ENCODE data around the gene IL12RB1. TPM values are rescaled to one million over a fixed set of nuclear protein-coding genes. Genes with fewer than 3 reads are reported as not detected.
A peak's percentile ranks its signal among the peaks of the same experiment; 100 is the strongest.

The IL12RB1 gene
- total and polyA plus RNA-seq, 4 donors: 1.3 to 7.8 (median 4.8) TPM

DNA sequence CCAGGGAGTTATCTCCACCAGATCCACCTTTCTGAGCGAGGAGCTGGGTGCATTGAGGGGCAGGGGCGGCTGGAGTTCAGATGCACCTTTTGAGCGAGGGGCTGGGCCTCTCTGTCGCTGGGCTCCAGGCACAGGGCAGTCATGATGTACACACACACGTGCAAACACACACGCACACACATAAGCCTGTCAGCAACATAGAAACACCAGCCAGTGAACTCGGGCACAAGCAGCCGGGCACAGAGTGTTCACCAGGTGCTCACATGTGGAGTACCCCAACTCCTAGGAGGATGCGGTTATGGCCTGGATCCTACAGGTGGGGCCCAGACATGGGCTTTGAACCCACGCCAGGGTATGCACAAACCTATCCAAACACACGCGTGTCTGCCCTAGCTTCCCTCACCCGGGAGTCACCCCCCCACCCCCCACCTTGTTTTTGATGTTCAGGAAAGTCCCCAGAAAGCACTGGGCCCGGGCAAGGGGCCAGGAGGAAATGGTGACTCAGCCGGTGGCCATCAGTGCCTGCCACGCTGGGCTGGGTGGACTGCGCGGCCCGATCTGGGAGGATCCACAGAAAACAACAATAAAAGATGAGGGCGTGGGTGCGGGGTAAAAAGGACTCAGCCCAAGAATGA is 65.5 kb downstream of the IL12RB1 start:
- peak; percentile 37 to 72 (median 45) for DNase-seq
- Histone ChIP-seq H3K36me3 (ENCODE audit: control insufficient read depth in 4 of 4, insufficient read depth in 4 of 4, low read length in 4 of 4) (no peaks in the 10 kb centered on the region), H3K9ac (ENCODE audit: insufficient read depth in 1 of 2, low read length in 2 of 2) (no peak overlapping the region), H3K4me1 (ENCODE audit: control insufficient read depth in 5 of 5, insufficient read depth in 5 of 5, low read length in 5 of 5) (peaks cover 0 to 33% (median 10%) of the 10 kb centered on the region in 5 donors), H3K4me3 (no peak overlapping the region), H3K27me3 (ENCODE audit: control insufficient read depth in 3 of 3, insufficient read depth in 3 of 3, low read length in 2 of 3) (no peaks in the 10 kb centered on the region), H3K9me3 (ENCODE audit: control insufficient read depth in 4 of 4, insufficient read depth in 3 of 4, low read length in 3 of 4) (no peaks in the 10 kb centered on the region), H3K27ac (ENCODE audit: low read depth in 1 of 2, low read length in 1 of 2) (peak overlapping the region; percentile 67 to 85)
- WGBS, 2 donors: 28 to 29% methylated on average over 21 of the region's 21 CpGs
- TF ChIP-seq, protein P1, sequence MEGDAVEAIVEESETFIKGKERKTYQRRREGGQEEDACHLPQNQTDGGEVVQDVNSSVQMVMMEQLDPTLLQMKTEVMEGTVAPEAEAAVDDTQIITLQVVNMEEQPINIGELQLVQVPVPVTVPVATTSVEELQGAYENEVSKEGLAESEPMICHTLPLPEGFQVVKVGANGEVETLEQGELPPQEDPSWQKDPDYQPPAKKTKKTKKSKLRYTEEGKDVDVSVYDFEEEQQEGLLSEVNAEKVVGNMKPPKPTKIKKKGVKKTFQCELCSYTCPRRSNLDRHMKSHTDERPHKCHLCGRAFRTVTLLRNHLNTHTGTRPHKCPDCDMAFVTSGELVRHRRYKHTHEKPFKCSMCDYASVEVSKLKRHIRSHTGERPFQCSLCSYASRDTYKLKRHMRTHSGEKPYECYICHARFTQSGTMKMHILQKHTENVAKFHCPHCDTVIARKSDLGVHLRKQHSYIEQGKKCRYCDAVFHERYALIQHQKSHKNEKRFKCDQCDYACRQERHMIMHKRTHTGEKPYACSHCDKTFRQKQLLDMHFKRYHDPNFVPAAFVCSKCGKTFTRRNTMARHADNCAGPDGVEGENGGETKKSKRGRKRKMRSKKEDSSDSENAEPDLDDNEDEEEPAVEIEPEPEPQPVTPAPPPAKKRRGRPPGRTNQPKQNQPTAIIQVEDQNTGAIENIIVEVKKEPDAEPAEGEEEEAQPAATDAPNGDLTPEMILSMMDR (IDR thresholded peaks at IDR 0.05; ENCODE audit: control extremely low read depth, extremely low read depth): no peak
- ATAC-seq (ENCODE audit: insufficient read depth, low FRiP score): peak; percentile 54

GRCh38 chr19:18020212-18021085 is 66.3 kb downstream of the IL12RB1 start:
- Histone ChIP-seq H3K27me3 (ENCODE audit: control insufficient read depth in 3 of 3, insufficient read depth in 3 of 3, low read length in 2 of 3) (no peaks in the 10 kb centered on the region), H3K27ac (ENCODE audit: low read depth in 1 of 2, low read length in 1 of 2) (peak overlapping the region; percentile 76 to 85), H3K9me3 (ENCODE audit: control insufficient read depth in 4 of 4, insufficient read depth in 3 of 4, low read length in 3 of 4) (no peaks in the 10 kb centered on the region), H3K36me3 (ENCODE audit: control insufficient read depth in 4 of 4, insufficient read depth in 4 of 4, low read length in 4 of 4) (peaks cover 0 to 4% (median 0%) of the 10 kb centered on the region in 4 donors), H3K4me3 (no peak overlapping the region), H3K9ac (ENCODE audit: insufficient read depth in 1 of 2, low read length in 2 of 2) (no peak overlapping the region), H3K4me1 (ENCODE audit: control insufficient read depth in 5 of 5, insufficient read depth in 5 of 5, low read length in 5 of 5) (peaks cover 0 to 33% (median 10%) of the 10 kb centered on the region in 5 donors)
- DNase-seq (peak; percentile 81 to 88 (median 86)), ATAC-seq (ENCODE audit: insufficient read depth, low FRiP score) (no peak)
- TF ChIP-seq, protein P1 (IDR thresholded peaks at IDR 0.05; ENCODE audit: control extremely low read depth, extremely low read depth): no peak
- WGBS, 2 donors: 39 to 50% methylated on average over 14 to 16 of the region's 16 CpGs

- H3K36me3 ChIP-seq (ENCODE audit: control insufficient read depth in 4 of 4, insufficient read depth in 4 of 4, low read length in 4 of 4): peaks cover 0 to 25% (median 0%) of the 10 kb centered on the region in 4 donors
- peaks cover 0 to 23% (median 10%) of the 10 kb centered on the region in 5 donors for H3K4me1 ChIP-seq (ENCODE audit: control insufficient read depth in 5 of 5, insufficient read depth in 5 of 5, low read length in 5 of 5)
- ATAC-seq (ENCODE audit: insufficient read depth, low FRiP score) (no peak), DNase-seq (peak in 1 of 3 donors; percentile 35)
- no peak overlapping the region for H3K4me3 ChIP-seq
- 47 to 55% methylated on average over 15 of the region's 15 CpGs for WGBS, 2 donors
- TF ChIP-seq, protein P1 (IDR thresholded peaks at IDR 0.05; ENCODE audit: control extremely low read depth, extremely low read depth): no peak
- H3K9me3 ChIP-seq (ENCODE audit: control insufficient read depth in 4 of 4, insufficient read depth in 3 of 4, low read length in 3 of 4): no peaks in the 10 kb centered on the region
- peak overlapping the region; percentile 72 to 78 for H3K27ac ChIP-seq (ENCODE audit: low read depth in 1 of 2, low read length in 1 of 2)
- no peaks in the 10 kb centered on the region for H3K27me3 ChIP-seq (ENCODE audit: control insufficient read depth in 3 of 3, insufficient read depth in 3 of 3, low read length in 2 of 3)
- H3K9ac ChIP-seq (ENCODE audit: insufficient read depth in 1 of 2, low read length in 2 of 2): no peak overlapping the region
These were observed 69.3 kb downstream of the IL12RB1 start for GRCh38 chr19:18017275-18018083.

Data from lung (tissue), 12 donors.